Femur (tissue), 1 donor: ENCODE measurements around the gene ARRB2.

Experiments used
- DNase-seq: peaks from one replicate; pipeline ENCODE4 v3.0.0-alpha.2; 2017

Gene ARRB2

DNA sequence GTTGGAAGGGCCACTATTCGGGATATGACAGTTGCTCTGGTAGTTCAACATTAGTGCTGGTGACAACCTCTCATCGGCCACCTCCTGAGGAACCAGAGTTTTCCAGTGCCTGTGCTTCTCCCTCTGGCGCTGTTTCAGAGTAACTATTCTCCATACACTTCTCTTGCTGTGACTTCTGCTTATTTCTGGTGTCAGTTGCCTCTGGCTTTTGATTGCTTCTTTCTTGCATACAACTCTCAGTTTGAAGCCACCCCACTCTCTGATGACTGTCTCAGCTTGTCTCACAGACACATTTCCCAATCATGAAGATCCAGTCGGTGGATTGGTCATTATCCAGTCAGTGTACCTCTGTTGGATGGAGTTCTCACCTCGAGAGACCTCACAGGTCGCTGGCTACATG is 57.9 kb downstream of the ARRB2 start:
- DNase-seq, result no peak

DNA sequence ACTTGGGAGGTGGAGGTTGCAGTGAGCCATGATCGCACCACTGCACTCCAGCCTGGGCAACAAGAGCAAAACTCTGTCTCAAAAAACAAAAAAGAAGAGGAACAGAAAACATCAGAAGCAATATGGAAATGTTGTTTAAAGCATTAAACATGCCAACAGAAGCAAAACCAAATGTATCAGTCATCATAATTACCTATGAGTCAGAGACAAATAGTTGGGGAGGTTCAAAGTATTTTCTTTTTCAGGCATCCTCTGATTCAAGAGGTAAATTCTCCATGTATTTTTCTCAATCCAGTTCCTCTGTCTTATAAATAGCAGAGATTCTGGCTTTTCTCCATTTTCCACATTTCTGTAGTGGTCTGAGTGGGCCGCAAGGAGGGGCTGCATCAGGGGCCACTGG is 59.2 kb downstream of the ARRB2 start:
- DNase-seq, result no peak
